Measurements from ENCODE around the gene FLRT1. TPM values are rescaled to one million over a fixed set of nuclear protein-coding genes. Genes with fewer than 3 reads are reported as not detected.

FLRT1 gene
- total and polyA plus RNA-seq, 4 experiments from 2014 or later = not detected

DNA sequence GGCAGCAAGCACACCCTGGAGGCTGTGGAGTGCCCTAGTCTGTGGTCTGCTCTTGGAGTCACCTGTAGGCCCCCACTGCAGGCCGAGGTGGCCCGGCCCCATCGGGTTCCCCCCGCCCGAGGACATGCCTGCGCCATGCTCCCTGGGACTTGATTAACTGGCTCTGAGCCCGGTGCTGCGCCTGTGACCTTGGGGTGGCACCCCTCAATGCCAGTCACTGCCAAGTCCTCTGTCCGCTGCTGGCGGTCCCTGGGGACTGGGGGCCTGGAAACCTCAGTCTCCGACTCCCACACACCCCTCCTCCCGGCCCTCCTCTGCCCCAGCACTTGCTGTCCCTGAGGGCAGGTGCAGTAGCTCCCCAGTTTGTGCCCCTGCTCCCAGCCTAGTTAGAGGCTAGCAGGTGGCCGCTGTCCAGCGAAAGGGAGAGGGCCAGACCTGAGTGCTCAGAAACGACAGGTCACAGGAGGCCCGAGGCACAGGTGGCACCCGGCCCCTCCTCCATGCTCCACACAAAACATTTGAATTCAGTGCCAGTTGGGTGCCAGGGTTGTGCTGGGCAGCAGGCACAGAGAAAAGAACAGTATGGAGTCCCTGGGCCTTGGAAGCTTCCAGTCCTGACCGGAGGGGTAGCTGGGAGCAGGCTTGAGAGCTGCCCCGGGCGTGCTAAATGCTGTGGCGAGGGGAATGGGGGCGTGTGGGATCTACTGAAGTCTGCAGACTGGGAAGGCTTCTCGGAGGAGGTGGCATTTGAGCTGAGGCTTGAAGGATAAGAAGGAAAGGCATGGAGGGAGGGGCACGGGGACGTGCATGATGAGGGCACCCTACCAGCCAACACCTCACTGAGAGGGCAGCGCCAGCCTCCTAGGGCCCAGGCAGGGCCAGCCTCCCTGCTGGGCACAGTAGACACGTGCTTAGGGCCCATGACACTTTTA is 16.4 kb upstream of the FLRT1 start:
- H3K4me3 Mint-ChIP-seq = no peak overlapping the region
- H3K36me3 ChIP-seq (ENCODE audit: insufficient read depth, low read length) = no peaks in the 10 kb centered on the region
- no peak overlapping the region for H3K27ac ChIP-seq (ENCODE audit: low read depth, low read length)
- no peaks in the 10 kb centered on the region for H3K9me3 ChIP-seq (ENCODE audit: control insufficient read depth in 1 of 2, low read length in 2 of 2)
- H3K4me3 ChIP-seq (ENCODE audit: low read length in 2 of 2) = no peak overlapping the region
- POLR2A ChIA-PET (ENCODE audit: partially characterized antibody) = no interaction called here
- no peaks in the 10 kb centered on the region for H3K4me1 ChIP-seq (ENCODE audit: insufficient read depth, low read length)
- DNase-seq = no peak
- no peaks in the 10 kb centered on the region for H3K4me1 Mint-ChIP-seq
- no peaks in the 10 kb centered on the region for H3K36me3 Mint-ChIP-seq
- CTCF ChIA-PET (ENCODE audit: partially characterized antibody) = interaction anchor here (0.6 kb wide), 1 partner anchor 220 kb away, joined by 3 read pairs; no protein-coding TSS in a partner anchor
- no peaks in the 10 kb centered on the region for H3K27me3 ChIP-seq (ENCODE audit: insufficient read depth, low read length)
- H3K27ac Mint-ChIP-seq = no peak overlapping the region
- no peaks in the 10 kb centered on the region for H3K9me3 Mint-ChIP-seq
- no peaks in the 10 kb centered on the region for H3K27me3 Mint-ChIP-seq
- intact Hi-C loops (cut with micrococcal nuclease) = no loop called here

DNA sequence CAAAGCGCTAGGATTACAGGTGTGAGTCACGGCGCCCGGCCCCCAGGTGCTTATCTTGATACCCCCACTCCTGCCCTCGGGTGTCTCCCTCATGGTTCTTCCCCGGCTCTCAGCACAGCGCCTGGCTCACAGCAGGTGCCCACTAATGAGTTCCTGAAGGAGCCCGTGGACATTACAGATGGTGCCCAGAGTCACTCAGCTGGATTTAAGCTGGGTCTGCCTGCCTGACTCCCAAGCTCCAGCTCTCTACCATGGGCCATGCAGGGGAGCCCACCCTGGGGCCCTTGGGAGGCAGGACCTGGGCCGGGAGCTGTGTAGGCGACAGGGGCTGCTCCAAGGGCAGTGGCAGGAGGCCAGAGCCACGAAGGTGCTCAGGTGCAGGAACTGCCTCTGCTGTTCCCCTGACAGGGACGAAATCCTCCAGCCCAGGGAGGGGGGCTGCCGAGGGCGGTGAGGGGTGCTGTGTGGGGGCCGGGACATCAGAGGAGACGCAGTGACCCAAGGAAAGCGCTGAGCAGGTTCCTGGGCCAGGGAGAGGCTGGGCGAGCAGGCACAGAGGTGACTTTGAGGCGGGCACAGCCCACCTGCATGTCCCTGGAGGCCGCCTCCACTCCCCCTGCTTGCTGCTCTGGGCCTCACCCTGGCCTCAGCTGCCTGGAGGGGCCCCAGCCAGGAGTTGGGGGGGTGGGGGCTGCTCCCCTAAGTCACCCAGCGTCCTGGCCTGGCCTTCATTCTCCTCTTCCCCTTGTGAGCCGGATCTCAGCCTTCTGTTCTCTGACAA is 14.6 kb upstream of the FLRT1 start:
- H3K4me3 Mint-ChIP-seq = no peak overlapping the region
- H3K27me3 ChIP-seq (ENCODE audit: insufficient read depth, low read length) = no peaks in the 10 kb centered on the region
- intact Hi-C loops (cut with micrococcal nuclease) = no loop called here
- no peak overlapping the region for H3K27ac Mint-ChIP-seq
- ChIA-PET POLR2A (ENCODE audit: partially characterized antibody) (no interaction called here), CTCF (ENCODE audit: partially characterized antibody) (no interaction called here)
- H3K27ac ChIP-seq (ENCODE audit: low read depth, low read length) = no peak overlapping the region
- H3K4me1 ChIP-seq (ENCODE audit: insufficient read depth, low read length) = no peaks in the 10 kb centered on the region
- H3K9me3 Mint-ChIP-seq = no peaks in the 10 kb centered on the region
- H3K9me3 ChIP-seq (ENCODE audit: control insufficient read depth in 1 of 2, low read length in 2 of 2) = no peaks in the 10 kb centered on the region
- H3K4me3 ChIP-seq (ENCODE audit: low read length in 2 of 2) = no peak overlapping the region
- H3K36me3 Mint-ChIP-seq = no peaks in the 10 kb centered on the region
- H3K27me3 Mint-ChIP-seq = no peaks in the 10 kb centered on the region
- DNase-seq = no peak
- no peaks in the 10 kb centered on the region for H3K4me1 Mint-ChIP-seq
- H3K36me3 ChIP-seq (ENCODE audit: insufficient read depth, low read length) = no peaks in the 10 kb centered on the region

DNA sequence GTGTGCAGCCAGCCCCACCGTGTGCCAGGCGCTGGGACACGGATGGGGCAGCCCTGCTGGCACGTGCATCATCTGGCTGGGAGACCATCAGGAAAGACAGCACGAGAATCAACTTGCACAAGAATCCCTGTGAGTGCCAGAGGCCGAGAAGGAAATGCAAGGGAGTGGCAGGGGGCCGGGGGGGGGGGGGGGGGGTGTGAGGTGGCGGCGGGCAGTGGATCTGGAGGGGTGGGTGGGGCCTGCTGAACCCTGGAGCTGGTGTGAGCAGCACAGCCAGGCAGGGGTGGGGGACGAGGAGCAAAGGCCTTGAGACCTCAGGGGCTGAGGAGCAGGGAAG is 14.0 kb upstream of the FLRT1 start:
- no peaks in the 10 kb centered on the region for H3K36me3 Mint-ChIP-seq
- H3K9me3 ChIP-seq (ENCODE audit: control insufficient read depth in 1 of 2, low read length in 2 of 2) = no peaks in the 10 kb centered on the region
- no peaks in the 10 kb centered on the region for H3K4me1 ChIP-seq (ENCODE audit: insufficient read depth, low read length)
- H3K27me3 ChIP-seq (ENCODE audit: insufficient read depth, low read length) = no peaks in the 10 kb centered on the region
- no peak overlapping the region for H3K27ac ChIP-seq (ENCODE audit: low read depth, low read length)
- no peak for DNase-seq
- POLR2A ChIA-PET (ENCODE audit: partially characterized antibody) = no interaction called here
- intact Hi-C loops (cut with micrococcal nuclease) = no loop called here
- CTCF ChIA-PET (ENCODE audit: partially characterized antibody) = no interaction called here
- no peak overlapping the region for H3K4me3 Mint-ChIP-seq
- peaks cover 0 to 2% (median 0%) of the 10 kb centered on the region in 8 donors for H3K9me3 Mint-ChIP-seq
- H3K4me1 Mint-ChIP-seq = no peaks in the 10 kb centered on the region
- H3K4me3 ChIP-seq (ENCODE audit: low read length in 2 of 2) = no peak overlapping the region
- no peak overlapping the region for H3K27ac Mint-ChIP-seq
- H3K27me3 Mint-ChIP-seq = peaks cover 0 to 4% of the 10 kb centered on the region in 2 donors
- H3K36me3 ChIP-seq (ENCODE audit: insufficient read depth, low read length) = no peaks in the 10 kb centered on the region

DNA sequence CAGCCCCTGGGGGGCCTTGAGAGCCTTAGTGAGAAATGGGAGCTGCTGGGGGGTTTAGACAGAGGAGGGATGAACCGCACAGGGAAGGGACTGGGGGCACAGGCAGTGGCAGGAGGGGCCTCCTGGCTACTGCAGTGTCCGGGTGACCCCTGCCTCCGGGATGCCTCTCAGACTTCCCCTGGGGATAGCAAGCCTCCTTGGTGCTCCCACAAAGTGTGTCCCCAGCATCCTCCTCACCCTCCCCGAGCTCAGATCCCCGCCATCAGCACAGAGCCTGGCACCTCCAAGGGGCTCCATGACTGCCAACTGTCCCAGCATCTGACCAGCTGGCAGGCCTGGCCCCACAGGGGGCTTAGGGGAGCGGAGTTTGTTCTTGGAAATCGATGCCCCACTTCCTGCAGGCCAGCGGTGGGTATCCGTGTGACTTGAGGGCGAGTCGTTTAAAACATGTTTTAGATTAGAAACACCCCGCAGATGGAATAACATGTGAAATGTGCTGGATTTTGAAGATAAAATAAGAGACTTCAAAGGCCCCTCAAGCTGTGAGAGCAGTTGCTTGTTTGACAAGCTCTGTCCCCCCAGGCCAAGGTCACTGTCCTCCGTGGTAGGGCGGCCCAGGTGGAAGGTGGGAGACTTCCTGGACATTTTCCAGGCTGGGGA is 13.5 kb upstream of the FLRT1 start:
- Histone ChIP-seq H3K27ac (ENCODE audit: low read depth, low read length) (no peak overlapping the region), H3K27me3 (ENCODE audit: insufficient read depth, low read length) (no peaks in the 10 kb centered on the region), H3K36me3 (ENCODE audit: insufficient read depth, low read length) (no peaks in the 10 kb centered on the region), H3K4me1 (ENCODE audit: insufficient read depth, low read length) (no peaks in the 10 kb centered on the region), H3K9me3 (ENCODE audit: control insufficient read depth in 1 of 2, low read length in 2 of 2) (no peaks in the 10 kb centered on the region), H3K4me3 (ENCODE audit: low read length in 2 of 2) (no peak overlapping the region)
- ChIA-PET CTCF (ENCODE audit: partially characterized antibody) (interaction anchor here (1.7 kb wide), 1 partner anchor 21 kb away, joined by 4 read pairs; no protein-coding TSS in a partner anchor), POLR2A (ENCODE audit: partially characterized antibody) (no interaction called here)
- Mint-ChIP-seq H3K27ac (no peak overlapping the region), H3K36me3 (no peaks in the 10 kb centered on the region), H3K4me3 (no peak overlapping the region), H3K4me1 (no peaks in the 10 kb centered on the region), H3K27me3 (peaks cover 0 to 9% of the 10 kb centered on the region in 2 donors), H3K9me3 (peaks cover 0 to 2% (median 0%) of the 10 kb centered on the region in 8 donors)
- intact Hi-C loops (cut with micrococcal nuclease) = no loop called here
- no peak for DNase-seq

DNA sequence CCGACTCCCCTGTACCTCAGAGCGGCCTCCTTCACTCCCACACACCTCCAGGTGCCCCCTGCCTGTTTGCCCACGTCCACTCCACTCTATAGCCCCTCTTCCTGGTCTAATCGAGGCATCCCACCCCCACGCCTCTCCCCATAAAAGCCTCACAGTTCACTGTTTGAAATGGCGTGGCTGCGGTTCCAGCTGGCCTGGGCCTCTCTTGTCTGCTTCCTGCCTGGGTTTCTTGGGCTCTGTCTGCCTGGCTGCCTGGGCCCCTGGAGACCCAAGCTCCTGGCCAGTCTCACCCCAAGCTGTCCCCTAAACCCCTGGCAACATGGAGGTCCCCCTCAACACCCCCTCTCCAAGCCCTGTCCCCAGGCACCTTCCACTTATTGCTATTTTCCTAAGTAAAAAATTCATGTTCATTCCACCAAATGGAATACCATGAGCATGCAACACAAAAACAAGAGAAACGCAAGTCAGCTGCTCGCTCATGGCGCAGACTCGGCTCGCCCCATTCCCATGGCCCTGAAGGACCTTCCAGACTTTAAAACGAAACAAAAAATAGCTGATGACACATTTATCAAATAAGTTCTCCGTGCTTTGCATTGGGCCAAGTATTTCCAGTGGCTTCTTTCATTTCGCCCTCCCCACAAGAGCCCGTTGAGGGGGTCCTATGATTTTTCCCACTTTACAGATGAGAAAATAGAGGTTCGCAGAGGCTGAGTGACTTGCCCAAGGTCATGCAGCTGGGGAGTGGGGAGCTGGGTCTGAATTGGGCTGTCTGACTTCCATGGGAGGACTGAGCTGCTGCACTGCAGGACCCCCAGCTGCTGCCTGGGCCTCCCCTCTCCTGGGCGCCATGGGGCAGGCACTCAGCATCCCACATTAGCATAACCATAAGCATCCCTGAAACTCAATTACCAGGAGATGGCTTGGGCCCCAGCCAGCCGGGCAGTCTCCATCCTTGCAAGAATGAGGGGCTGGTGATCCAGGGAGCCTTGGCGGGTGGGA is 11.7 kb upstream of the FLRT1 start:
- Mint-ChIP-seq H3K4me3 (no peak overlapping the region), H3K36me3 (no peaks in the 10 kb centered on the region), H3K27me3 (peaks cover 3 to 12% of the 10 kb centered on the region in 2 donors), H3K4me1 (no peaks in the 10 kb centered on the region), H3K9me3 (peaks cover 0 to 2% (median 0%) of the 10 kb centered on the region in 8 donors), H3K27ac (peak overlapping the region in 1 of 7 donors; percentile 61)
- Histone ChIP-seq H3K4me1 (ENCODE audit: insufficient read depth, low read length) (no peaks in the 10 kb centered on the region), H3K9me3 (ENCODE audit: control insufficient read depth in 1 of 2, low read length in 2 of 2) (no peaks in the 10 kb centered on the region), H3K27ac (ENCODE audit: low read depth, low read length) (no peak overlapping the region), H3K4me3 (ENCODE audit: low read length in 2 of 2) (no peak overlapping the region), H3K27me3 (ENCODE audit: insufficient read depth, low read length) (no peaks in the 10 kb centered on the region), H3K36me3 (ENCODE audit: insufficient read depth, low read length) (no peaks in the 10 kb centered on the region)
- CTCF ChIA-PET (ENCODE audit: partially characterized antibody) = interaction anchor here (1.7 kb wide), 1 partner anchor 23 kb away, joined by 4 read pairs; no protein-coding TSS in a partner anchor
- intact Hi-C loops (cut with micrococcal nuclease) = no loop called here
- POLR2A ChIA-PET (ENCODE audit: partially characterized antibody) = no interaction called here
- DNase-seq = no peak

DNA sequence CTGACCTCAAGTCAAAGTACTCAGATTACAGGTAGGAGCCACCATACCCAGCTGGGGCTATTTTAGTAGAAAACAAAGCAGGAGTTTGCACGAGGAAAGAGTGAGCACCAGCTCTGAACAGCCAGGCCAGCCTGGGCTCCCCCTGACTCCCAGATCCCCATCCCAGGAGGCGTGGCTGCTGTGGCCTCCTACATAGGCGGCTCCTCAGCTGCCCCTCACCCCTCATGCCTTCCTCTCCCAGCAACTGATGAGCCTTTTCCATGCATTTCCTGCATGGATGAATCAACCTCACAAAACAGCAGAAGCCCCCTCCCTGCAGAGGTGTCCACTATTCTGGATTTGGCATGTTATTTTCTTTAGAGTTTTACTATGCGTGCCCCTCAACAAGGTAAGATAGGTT is 10.5 kb upstream of the FLRT1 start:
- H3K4me3 ChIP-seq (ENCODE audit: low read length in 2 of 2) = no peak overlapping the region
- DNase-seq = no peak
- H3K27me3 ChIP-seq (ENCODE audit: insufficient read depth, low read length) = no peaks in the 10 kb centered on the region
- H3K4me1 ChIP-seq (ENCODE audit: insufficient read depth, low read length) = no peaks in the 10 kb centered on the region
- intact Hi-C loops (cut with micrococcal nuclease) = no loop called here
- H3K4me3 Mint-ChIP-seq = no peak overlapping the region
- peaks cover 0 to 4% (median 0%) of the 10 kb centered on the region in 8 donors for H3K9me3 Mint-ChIP-seq
- H3K27ac ChIP-seq (ENCODE audit: low read depth, low read length) = no peak overlapping the region
- H3K27me3 Mint-ChIP-seq = peaks cover 7 to 19% of the 10 kb centered on the region in 2 donors
- ChIA-PET CTCF (ENCODE audit: partially characterized antibody) (no interaction called here), POLR2A (ENCODE audit: partially characterized antibody) (no interaction called here)
- no peaks in the 10 kb centered on the region for H3K36me3 Mint-ChIP-seq
- no peaks in the 10 kb centered on the region for H3K4me1 Mint-ChIP-seq
- no peaks in the 10 kb centered on the region for H3K36me3 ChIP-seq (ENCODE audit: insufficient read depth, low read length)
- H3K9me3 ChIP-seq (ENCODE audit: control insufficient read depth in 1 of 2, low read length in 2 of 2) = no peaks in the 10 kb centered on the region
- H3K27ac Mint-ChIP-seq = no peak overlapping the region
